ENCODE measurements around the gene KLRD1.

The KLRD1 gene, protein sequence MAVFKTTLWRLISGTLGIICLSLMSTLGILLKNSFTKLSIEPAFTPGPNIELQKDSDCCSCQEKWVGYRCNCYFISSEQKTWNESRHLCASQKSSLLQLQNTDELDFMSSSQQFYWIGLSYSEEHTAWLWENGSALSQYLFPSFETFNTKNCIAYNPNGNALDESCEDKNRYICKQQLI

DNA sequence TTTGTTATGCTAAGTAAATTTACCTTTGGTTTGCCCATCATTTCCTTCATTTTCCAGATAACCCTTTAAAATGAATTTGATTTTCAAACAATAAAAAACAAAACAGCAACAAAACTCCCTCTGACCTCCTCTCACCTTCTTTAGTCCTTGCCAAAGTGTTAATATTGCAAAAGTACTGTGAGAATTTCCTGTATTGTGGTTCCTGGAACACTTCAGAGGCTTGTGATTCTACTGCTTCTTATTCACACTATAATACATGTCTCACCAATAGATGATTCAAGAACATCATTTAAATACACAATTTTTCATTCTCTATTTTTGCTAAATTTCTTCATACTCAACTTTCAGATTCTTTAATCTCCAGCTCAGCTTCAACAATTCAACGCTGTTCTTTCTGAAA lies at the start of gene KLRD1:
Gene KLRD1, plus strand, starts transcription at position 241 of the 400 bp plus-strand sequence. CDS start 208 bp downstream, outside the sequence.
- Histone ChIP-seq H3K36me3 (ENCODE audit: control insufficient read depth, insufficient read depth, low read length) (no peaks in the 10 kb centered on the region), H3K27me3 (ENCODE audit: control insufficient read depth, insufficient read depth, low read length) (no peaks in the 10 kb centered on the region), H3K9ac (ENCODE audit: low read length) (no peak within 1 kb of the TSS), H3K27ac (ENCODE audit: low read depth, low read length) (no peak within 1 kb of the TSS), H3K4me3 (ENCODE audit: low read length) (no peak within 1 kb of the TSS), H3K4me1 (ENCODE audit: control insufficient read depth, insufficient read depth, low read length) (no peaks in the 10 kb centered on the region)

DNA sequence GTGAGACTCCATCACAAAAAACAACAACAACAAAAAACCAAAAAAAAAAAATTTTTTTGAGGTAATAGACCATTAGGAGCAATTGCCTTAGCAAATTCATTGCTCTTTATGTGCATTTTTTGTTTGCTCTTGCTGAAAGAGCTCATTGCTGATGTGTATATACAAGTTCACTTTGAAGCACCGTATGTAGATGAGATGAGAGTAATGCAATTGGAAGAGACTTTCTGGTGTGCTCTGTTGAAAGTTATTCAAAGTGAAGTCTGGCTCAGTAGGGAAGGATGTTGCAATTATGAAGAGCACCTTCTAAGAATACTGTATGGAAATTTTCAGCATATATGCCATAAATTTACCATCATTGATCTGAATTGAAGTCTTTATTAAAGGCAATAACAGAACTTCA lies 46.7 kb upstream of the KLRD1 start:
- no peak overlapping the region for H3K4me3 ChIP-seq (ENCODE audit: low read length)
- H3K9ac ChIP-seq (ENCODE audit: low read length) = no peak overlapping the region
- no peak overlapping the region for H3K27ac ChIP-seq (ENCODE audit: low read depth, low read length)
- no peaks in the 10 kb centered on the region for H3K36me3 ChIP-seq (ENCODE audit: control insufficient read depth, insufficient read depth, low read length)
- H3K4me1 ChIP-seq (ENCODE audit: control insufficient read depth, insufficient read depth, low read length) = no peaks in the 10 kb centered on the region
- H3K27me3 ChIP-seq (ENCODE audit: control insufficient read depth, insufficient read depth, low read length) = no peaks in the 10 kb centered on the region

DNA sequence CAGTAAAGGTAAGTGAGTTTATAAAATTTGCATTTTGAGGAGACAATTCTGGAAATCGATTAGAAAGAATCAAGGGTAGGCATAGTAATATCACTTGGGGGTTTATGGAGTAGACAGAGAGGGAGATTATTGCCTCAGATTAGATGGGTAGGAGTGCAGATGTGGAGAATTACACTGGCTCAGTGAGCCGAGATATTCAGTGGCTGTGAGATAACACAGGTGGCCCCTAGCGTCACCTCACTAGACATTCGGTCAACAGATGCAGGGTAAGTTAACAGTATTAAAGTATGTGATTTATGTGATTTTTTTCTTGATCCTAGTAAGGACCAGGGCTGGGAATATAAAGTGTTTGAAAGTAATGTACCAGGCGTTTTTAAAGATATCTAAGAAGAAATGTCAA lies 39.6 kb upstream of the KLRD1 start:
- no peaks in the 10 kb centered on the region for H3K27me3 ChIP-seq (ENCODE audit: control insufficient read depth, insufficient read depth, low read length)
- H3K4me1 ChIP-seq (ENCODE audit: control insufficient read depth, insufficient read depth, low read length) = no peaks in the 10 kb centered on the region
- no peak overlapping the region for H3K4me3 ChIP-seq (ENCODE audit: low read length)
- H3K9ac ChIP-seq (ENCODE audit: low read length) = no peak overlapping the region
- no peak overlapping the region for H3K27ac ChIP-seq (ENCODE audit: low read depth, low read length)
- H3K36me3 ChIP-seq (ENCODE audit: control insufficient read depth, insufficient read depth, low read length) = no peaks in the 10 kb centered on the region

DNA sequence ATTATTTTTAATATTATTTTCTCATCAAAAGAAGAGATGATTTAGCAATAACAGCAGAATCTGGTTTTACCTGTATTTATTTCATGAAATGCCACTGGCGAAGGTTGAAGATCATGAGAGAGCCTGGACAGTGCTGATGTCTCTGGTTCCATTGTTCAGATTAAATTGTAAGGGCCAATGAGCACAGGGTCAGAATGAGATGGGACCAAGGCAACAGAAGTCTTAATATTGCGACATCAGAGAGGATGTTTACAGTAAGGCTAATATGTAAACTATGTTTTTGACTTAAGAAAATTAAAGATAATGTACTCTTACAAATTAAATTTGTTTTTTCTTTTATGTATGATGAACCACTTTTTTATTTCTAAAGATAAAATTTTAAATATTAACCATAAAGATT lies 35.2 kb upstream of the KLRD1 start:
- Histone ChIP-seq H3K36me3 (ENCODE audit: control insufficient read depth, insufficient read depth, low read length) (no peaks in the 10 kb centered on the region), H3K9ac (ENCODE audit: low read length) (no peak overlapping the region), H3K4me3 (ENCODE audit: low read length) (no peak overlapping the region), H3K4me1 (ENCODE audit: control insufficient read depth, insufficient read depth, low read length) (no peaks in the 10 kb centered on the region), H3K27ac (ENCODE audit: low read depth, low read length) (no peak overlapping the region), H3K27me3 (ENCODE audit: control insufficient read depth, insufficient read depth, low read length) (no peaks in the 10 kb centered on the region)

DNA sequence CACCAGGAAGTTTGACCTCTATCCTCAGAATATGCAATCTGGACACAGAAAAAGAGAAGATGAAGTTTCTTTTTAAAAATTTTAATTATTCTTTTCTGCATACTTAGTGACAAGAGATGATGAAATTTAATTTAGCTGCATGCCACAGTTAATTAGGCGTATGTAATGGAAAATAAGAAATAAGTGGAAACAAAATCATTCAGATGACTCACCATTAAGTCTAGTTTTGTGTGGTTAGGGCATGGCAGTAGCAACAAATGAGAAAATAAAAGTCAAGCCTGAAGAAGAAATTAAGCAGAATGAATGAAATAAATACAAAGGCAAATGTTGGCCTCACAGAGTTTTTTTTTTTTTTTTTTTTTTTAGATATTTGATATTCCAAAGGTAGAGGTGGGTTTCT lies 30.9 kb upstream of the KLRD1 start:
- Histone ChIP-seq H3K36me3 (ENCODE audit: control insufficient read depth, insufficient read depth, low read length) (no peaks in the 10 kb centered on the region), H3K4me1 (ENCODE audit: control insufficient read depth, insufficient read depth, low read length) (no peaks in the 10 kb centered on the region), H3K27ac (ENCODE audit: low read depth, low read length) (no peak overlapping the region), H3K27me3 (ENCODE audit: control insufficient read depth, insufficient read depth, low read length) (no peaks in the 10 kb centered on the region), H3K9ac (ENCODE audit: low read length) (no peak overlapping the region), H3K4me3 (ENCODE audit: low read length) (no peak overlapping the region)

DNA sequence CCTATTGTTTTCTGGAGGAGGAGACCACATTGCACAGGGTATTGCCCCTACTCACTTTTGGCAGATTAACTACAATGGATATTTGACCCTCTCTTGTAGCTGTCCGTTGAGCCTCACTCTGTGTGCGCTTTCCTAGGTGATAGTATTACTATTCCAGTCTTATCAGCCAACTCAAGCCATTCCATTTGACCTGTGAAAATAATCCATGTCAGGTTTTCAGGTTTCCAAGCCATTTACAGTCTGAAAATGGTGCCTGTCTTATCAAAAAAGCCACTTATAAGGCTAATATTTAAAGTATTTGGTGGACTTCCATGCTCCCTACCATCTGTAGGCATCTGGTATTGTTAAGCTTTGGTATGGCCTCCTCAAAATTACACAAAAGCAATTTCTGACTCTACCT lies 29.6 kb upstream of the KLRD1 start:
- no peaks in the 10 kb centered on the region for H3K4me1 ChIP-seq (ENCODE audit: control insufficient read depth, insufficient read depth, low read length)
- no peaks in the 10 kb centered on the region for H3K27me3 ChIP-seq (ENCODE audit: control insufficient read depth, insufficient read depth, low read length)
- no peak overlapping the region for H3K4me3 ChIP-seq (ENCODE audit: low read length)
- no peaks in the 10 kb centered on the region for H3K36me3 ChIP-seq (ENCODE audit: control insufficient read depth, insufficient read depth, low read length)
- no peak overlapping the region for H3K27ac ChIP-seq (ENCODE audit: low read depth, low read length)
- no peak overlapping the region for H3K9ac ChIP-seq (ENCODE audit: low read length)

DNA sequence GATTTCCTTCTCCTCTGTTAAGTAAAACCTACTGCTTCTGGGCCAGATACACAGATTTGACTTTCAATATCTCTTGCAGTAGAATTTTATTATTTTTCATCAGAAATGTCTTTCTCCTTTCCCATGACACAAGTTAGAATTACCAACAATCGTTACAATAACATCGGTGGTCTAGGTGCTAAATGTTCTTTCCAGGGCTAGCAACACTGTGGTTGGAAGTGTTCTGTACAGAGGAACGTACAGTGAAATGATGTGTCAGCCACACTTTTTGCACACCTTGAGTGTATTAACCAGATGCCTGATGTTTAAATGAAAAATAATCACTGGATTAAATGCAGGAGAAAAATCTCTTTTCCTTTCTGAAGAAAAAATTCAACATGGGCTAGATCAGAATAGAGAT lies 27.7 kb upstream of the KLRD1 start:
- H3K36me3 ChIP-seq (ENCODE audit: control insufficient read depth, insufficient read depth, low read length) = no peaks in the 10 kb centered on the region
- no peak overlapping the region for H3K27ac ChIP-seq (ENCODE audit: low read depth, low read length)
- H3K4me3 ChIP-seq (ENCODE audit: low read length) = no peak overlapping the region
- H3K27me3 ChIP-seq (ENCODE audit: control insufficient read depth, insufficient read depth, low read length) = no peaks in the 10 kb centered on the region
- no peaks in the 10 kb centered on the region for H3K4me1 ChIP-seq (ENCODE audit: control insufficient read depth, insufficient read depth, low read length)
- no peak overlapping the region for H3K9ac ChIP-seq (ENCODE audit: low read length)

DNA sequence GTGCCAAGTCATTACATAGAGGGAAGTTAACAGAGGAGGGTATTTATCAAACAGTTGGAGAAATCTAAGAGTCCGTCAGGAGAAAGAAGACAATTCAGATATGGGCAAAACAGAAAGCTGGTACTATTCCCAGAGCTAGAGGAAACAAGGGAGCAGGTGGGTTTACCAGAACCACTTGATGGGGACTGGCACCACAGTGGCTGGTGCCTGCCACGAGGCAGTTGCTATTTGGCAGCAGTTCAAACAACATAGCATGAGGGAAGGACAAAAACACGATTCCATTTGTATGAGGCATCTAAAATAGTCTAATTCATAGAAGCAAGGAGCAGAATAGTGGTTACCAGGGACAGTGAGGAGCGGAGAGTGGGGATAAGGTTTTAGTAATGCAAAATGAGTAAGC lies 24.6 kb upstream of the KLRD1 start:
- no peak overlapping the region for H3K4me3 ChIP-seq (ENCODE audit: low read length)
- H3K27me3 ChIP-seq (ENCODE audit: control insufficient read depth, insufficient read depth, low read length) = no peaks in the 10 kb centered on the region
- H3K36me3 ChIP-seq (ENCODE audit: control insufficient read depth, insufficient read depth, low read length) = no peaks in the 10 kb centered on the region
- no peaks in the 10 kb centered on the region for H3K4me1 ChIP-seq (ENCODE audit: control insufficient read depth, insufficient read depth, low read length)
- H3K9ac ChIP-seq (ENCODE audit: low read length) = no peak overlapping the region
- H3K27ac ChIP-seq (ENCODE audit: low read depth, low read length) = no peak overlapping the region

DNA sequence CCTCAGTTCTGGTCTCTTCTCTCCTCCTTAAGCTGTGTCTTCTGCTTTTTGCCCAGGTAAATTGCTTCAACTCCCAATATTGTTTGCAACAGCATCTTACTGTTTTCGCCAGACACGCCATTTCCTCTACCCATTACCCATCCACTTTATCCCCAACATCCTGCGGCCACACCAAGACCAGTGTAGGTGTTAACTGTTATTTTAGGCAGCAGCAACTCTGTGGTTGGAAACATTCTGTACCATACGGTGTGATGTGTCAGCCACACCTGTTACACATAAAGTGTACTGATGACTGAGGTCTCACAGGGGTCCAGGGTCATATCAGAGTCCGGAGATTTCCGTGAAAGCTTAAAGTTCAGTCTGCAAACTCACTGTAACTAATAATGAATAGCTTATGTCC lies 21.8 kb upstream of the KLRD1 start:
- no peak overlapping the region for H3K27ac ChIP-seq (ENCODE audit: low read depth, low read length)
- H3K9ac ChIP-seq (ENCODE audit: low read length) = no peak overlapping the region
- H3K27me3 ChIP-seq (ENCODE audit: control insufficient read depth, insufficient read depth, low read length) = no peaks in the 10 kb centered on the region
- no peaks in the 10 kb centered on the region for H3K4me1 ChIP-seq (ENCODE audit: control insufficient read depth, insufficient read depth, low read length)
- no peak overlapping the region for H3K4me3 ChIP-seq (ENCODE audit: low read length)
- H3K36me3 ChIP-seq (ENCODE audit: control insufficient read depth, insufficient read depth, low read length) = no peaks in the 10 kb centered on the region

DNA sequence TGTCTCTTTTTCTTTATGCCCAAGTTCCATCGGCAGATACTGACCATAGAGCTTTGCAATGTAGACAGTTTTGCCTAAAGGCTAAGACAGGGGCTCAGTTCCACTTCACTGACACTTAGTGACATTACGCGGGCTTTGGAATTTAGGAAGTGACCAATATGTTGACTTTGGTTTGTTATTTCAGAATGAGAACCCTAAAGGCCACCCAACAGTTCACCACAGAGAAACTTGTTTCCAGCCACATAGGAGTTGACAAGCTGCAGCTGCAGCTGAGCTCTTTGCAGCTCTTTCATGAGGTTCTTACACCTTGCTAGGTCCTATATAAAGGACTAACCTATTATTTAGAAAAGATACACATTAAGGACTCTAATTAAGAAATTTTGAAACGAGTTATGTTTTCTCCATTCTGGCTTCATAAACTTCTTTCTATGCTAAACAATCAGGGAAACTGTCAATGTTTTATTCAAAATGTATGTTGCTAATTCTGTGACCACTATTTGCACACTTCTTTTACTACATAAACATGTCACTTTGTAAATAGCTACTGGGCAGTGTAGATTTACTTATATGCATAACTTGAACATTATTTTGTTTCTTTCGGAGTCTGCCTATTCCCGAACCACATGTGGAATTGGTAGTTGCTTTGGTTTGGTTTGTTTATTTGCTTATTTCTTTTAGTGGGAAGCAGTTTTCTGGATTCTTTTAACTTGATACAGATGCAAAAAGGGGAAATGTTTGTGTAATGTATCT lies 18.5 kb upstream of the KLRD1 start:
- Histone ChIP-seq H3K4me3 (ENCODE audit: low read length) (no peak overlapping the region), H3K36me3 (ENCODE audit: control insufficient read depth, insufficient read depth, low read length) (no peaks in the 10 kb centered on the region), H3K4me1 (ENCODE audit: control insufficient read depth, insufficient read depth, low read length) (no peaks in the 10 kb centered on the region), H3K27ac (ENCODE audit: low read depth, low read length) (no peak overlapping the region), H3K9ac (ENCODE audit: low read length) (no peak overlapping the region), H3K27me3 (ENCODE audit: control insufficient read depth, insufficient read depth, low read length) (no peaks in the 10 kb centered on the region)

DNA sequence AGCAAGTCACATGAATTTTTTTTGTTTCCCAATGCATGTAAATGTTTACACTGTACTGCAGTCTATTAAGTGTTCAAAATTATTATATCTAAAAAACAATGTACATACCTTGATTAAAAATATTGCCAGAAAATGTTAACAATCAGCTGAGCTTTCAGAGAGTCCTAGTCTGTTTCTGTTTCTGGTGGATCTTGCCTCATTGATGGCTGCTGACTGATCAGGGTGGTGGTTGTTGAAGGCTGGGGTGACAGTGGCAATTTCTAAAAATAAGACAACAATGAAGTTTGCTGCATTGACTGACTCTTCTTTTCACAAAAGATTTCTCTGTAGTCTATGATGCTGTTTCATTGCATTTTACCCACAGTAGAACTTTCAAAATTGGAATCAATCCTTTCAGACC lies 16.6 kb upstream of the KLRD1 start:
- Histone ChIP-seq H3K4me1 (ENCODE audit: control insufficient read depth, insufficient read depth, low read length) (no peaks in the 10 kb centered on the region), H3K27me3 (ENCODE audit: control insufficient read depth, insufficient read depth, low read length) (no peaks in the 10 kb centered on the region), H3K27ac (ENCODE audit: low read depth, low read length) (no peak overlapping the region), H3K9ac (ENCODE audit: low read length) (no peak overlapping the region), H3K36me3 (ENCODE audit: control insufficient read depth, insufficient read depth, low read length) (no peaks in the 10 kb centered on the region), H3K4me3 (ENCODE audit: low read length) (no peak overlapping the region)

DNA sequence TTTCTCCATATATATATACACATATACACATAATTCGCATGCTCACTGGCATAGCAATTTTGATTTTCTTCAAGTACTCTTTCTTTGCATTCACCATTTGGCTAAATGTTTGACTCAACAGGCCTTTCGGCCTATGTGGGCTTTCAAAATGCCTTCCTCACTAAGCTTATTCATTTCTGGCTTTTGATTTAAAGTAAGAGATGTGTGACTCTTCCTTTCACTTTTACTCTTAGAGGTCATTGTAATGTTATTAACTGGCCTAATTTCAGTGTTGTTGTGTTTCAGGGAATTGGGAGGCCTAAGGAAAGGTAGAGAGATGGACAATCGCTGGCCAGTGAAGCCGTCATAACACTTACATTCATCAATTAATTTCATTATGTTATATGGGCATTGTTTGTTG lies 14.5 kb upstream of the KLRD1 start:
- H3K27ac ChIP-seq (ENCODE audit: low read depth, low read length) = no peak overlapping the region
- no peaks in the 10 kb centered on the region for H3K36me3 ChIP-seq (ENCODE audit: control insufficient read depth, insufficient read depth, low read length)
- H3K4me3 ChIP-seq (ENCODE audit: low read length) = no peak overlapping the region
- H3K27me3 ChIP-seq (ENCODE audit: control insufficient read depth, insufficient read depth, low read length) = no peaks in the 10 kb centered on the region
- H3K4me1 ChIP-seq (ENCODE audit: control insufficient read depth, insufficient read depth, low read length) = no peaks in the 10 kb centered on the region
- no peak overlapping the region for H3K9ac ChIP-seq (ENCODE audit: low read length)

DNA sequence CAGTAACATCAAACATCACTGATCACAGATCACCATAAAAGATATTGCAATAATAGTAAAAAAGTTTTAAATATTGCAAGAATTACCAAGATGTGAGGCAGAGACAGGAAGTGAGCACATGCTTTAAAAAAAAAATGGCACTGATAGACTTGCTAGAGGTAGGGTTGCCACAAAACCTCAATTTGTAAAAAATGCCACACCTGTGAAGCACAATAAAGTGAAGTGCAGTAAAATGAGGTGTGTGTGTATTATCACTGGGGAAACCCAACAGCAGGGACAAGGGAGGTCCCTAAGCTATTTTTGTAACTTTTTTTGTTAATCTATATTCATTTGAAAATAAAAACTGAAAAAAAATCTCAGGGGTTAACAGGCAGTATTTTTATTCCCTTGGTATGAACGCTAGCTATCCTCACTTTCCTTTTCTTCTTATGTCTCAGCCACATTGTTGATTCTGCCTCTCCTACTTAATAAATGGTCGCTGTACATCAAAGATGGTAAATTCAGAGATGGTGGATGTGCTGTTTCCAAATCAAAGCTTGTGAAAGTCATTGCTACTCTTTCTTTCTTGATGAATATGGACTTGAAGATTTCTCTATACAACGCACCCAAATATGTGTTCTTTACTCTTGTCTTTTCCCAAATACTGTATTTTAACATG lies 14.0 kb upstream of the KLRD1 start:
- Histone ChIP-seq H3K36me3 (ENCODE audit: control insufficient read depth, insufficient read depth, low read length) (no peaks in the 10 kb centered on the region), H3K27me3 (ENCODE audit: control insufficient read depth, insufficient read depth, low read length) (no peaks in the 10 kb centered on the region), H3K9ac (ENCODE audit: low read length) (no peak overlapping the region), H3K27ac (ENCODE audit: low read depth, low read length) (no peak overlapping the region), H3K4me1 (ENCODE audit: control insufficient read depth, insufficient read depth, low read length) (no peaks in the 10 kb centered on the region), H3K4me3 (ENCODE audit: low read length) (no peak overlapping the region)
